Measurements from ENCODE around the gene POGLUT2.

- TF ChIP-seq POLR2A (IDR thresholded peaks at IDR 0.05) (no peak), CTCF (IDR thresholded peaks at IDR 0.05) (no peak), EP300 (IDR thresholded peaks at IDR 0.05) (no peak)
Observed at GRCh38 chr13:102814025-102814607, 15.3 kb upstream of the POGLUT2 start.

Measured in upper lobe of left lung (tissue), 4 donors.